Measurements from ENCODE around the gene GRIK3.

The GRIK3 gene

DNA sequence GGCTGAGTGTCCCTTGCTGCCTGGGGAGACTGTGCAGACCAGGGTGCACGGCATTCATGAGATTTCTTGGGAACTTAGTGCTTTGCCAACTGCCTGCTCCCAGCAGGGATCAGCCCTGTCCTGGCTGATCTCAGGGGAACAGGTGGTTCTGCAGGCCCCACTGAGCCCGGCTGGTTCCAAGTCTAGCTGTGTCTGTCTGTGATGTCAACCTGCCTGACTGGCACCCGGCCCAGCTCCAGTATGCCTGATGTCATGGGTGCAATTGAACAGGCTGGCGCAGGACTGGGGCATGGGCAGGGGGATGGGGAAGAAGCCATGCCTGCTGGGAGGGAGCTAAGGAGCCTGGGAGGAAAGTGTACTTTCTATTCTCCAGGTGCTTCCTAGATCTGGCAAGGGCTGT is 227.1 kb downstream of the GRIK3 start:
- DNase-seq, result no peak

DNA sequence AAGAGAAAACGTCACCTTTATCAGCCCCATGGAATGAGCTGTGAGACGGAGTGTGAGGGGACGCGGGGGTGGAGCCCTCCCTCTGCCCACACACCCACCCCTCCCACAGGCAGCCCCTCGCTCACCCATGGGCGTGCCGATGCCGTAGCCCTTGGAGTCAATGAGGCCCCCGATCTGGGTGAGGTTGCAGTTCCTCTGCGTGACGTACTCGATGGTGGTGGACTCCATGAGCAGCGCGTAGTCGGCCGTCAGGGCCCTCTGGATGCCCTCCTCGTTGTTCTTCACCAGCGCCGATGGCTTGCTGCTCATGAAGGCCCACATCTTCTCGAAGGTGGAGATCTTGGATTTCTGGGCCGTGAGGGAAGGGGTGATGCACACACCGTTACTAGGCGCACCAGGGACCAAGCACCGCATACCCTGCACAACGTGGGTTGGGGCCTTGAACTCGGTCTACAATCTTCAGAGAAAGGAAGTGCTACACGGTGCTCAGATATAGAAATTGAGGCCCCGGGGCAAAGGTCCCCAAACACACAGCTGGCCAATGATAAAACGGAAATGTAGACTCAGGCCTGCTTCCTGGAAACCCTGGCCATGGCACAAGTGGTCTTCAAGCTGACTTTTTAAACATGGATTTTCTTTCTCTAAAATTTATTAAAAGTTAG is 228.2 kb downstream of the GRIK3 start:
- DNase-seq, result no peak

DNA sequence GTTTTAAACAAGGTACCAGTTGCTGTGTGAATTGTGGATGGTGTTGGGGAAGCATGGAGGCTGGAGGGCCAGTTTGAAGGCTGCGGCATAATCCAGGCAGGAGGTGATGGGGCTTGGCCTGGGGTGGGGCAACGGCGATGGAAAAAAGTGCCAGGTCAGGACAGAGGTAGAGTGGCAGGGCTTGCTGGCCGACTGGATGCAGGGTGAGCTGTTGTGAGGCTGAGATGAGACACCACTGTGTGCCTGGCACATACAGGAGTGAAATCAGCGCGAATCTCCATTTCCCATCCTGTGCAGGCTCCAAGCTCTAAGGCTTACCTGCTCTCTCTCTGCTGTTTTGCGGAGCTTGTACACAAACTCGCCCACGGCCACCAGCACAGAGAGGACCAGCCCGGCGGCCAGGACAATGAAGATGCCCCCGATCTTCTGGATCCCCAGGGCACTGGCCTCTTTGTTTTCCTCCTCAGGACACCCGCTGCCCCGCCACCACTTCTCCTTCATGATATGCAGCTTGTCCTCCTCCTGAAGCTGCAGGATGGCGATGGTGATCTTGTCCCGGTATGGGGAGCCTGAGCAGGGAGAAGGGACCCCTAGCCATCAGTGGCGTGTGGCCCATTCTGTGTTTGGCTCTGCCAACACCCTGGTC is 229.5 kb downstream of the GRIK3 start:
- DNase-seq, result no peak

DNA sequence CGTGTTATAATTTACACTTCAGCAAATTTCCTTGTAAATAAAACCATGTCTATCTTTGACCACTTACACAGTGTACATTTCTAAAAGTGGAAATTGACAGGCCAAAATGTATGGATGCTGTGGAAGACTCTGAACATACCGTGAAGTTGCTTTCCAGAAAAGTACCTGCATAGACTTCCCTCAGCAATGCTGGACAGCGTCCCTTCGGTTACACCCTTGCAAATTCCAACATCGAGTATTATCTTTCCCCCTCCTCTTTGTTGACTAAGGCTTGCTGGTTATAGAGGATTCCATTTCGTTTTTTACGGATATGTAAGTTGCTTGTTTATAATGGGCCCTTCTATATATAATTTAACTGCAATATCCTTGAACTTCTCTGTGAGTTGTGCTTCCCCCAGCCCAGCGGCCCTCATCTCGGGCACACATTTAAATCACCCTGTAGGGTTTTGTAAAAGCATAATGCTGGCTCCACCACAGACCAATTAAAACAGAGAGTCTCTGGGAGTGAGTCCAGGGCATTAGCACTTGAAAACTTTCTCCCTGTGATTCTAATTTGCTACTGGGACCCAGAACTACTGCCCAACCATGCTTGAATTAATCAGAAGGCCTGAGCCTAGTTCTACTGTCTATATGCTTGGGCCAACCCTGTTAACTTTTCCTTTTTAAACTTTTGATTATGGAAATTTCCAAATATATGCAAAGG is 230.3 kb downstream of the GRIK3 start:
- DNase-seq, result no peak

DNA sequence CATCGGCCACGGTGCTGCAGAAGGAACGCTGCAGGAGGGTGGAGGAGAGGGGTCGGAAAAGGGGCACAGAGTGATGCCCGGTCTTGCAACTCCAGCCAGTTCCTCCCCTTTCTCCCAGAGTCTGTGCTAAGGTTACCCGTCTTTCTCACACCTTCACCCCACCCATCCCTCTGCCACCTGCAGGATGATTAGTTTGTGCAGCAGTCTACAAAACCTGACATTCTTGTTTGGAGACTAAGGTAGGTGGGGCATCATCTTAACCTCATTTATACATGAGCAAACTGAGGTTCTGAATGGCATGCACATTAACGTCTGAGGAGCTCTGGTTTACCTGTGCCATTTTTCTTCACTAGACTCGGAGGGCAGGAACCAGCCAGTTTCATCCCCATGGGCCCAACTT is 232.3 kb downstream of the GRIK3 start:
- no peak for DNase-seq

DNA sequence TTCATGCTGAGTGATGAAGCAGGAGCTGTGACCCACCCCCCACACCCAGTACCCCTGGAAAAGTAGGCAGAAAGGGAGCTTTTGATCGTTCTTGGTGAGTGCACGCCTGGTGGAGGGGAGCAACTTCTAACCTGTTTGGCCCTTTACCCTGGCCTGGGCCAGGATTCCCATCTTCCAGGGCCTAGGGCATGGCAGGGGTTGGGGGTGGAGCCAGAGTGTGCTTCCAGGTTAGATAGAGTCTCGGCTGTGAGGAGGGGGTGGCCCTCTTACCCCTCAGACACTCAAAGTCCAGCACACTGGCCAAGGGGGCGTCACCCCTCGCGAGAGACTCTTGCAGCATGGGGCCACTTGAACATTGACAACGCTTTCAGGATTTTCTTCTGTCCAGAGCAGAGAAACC is 236.6 kb downstream of the GRIK3 start:
- DNase-seq, result no peak

DNA sequence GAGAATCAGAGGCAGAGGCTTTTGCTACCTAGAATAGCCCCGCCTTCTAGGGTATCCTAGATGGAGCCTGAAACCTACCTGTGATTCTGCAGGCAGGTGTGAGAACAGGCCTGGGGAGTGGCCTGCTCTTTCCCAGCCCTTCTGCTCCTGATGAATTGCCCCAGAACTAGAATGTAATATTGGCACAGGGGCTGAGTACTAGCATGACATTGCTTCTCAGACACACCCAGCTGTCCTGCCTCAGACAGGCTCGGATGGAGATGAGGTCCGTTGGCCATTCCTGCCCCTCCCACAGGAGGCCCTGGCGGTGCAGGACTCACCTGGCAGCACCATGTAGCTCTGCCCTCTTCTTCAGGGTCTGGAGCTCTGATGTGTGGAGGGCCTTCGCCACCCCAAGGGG is 237.6 kb downstream of the GRIK3 start:
- no peak for DNase-seq

DNA sequence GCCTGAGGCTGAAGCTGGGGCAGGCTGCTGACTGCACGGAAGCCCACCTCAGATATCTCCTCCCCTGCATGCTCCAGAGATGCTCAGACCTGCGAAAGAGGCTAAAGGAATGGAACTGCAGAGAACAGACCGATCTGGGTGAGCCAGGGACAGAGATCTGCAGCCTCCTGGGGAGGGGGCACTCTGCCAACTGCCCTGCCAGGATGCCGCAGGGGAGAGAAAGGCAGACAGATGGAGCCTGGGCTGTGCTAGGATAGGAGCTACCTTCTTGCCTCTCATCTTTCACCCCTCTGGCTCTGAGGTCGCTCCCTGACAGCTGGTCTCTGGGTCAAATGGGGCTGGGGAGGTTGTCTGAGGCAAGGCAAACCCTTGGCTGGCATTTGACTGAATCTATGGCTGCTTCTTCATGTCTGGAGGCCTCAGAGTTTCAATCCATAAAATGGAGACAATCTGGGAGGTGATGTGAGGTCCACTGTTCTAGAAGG is 238.2 kb downstream of the GRIK3 start:
- DNase-seq, result no peak

DNA sequence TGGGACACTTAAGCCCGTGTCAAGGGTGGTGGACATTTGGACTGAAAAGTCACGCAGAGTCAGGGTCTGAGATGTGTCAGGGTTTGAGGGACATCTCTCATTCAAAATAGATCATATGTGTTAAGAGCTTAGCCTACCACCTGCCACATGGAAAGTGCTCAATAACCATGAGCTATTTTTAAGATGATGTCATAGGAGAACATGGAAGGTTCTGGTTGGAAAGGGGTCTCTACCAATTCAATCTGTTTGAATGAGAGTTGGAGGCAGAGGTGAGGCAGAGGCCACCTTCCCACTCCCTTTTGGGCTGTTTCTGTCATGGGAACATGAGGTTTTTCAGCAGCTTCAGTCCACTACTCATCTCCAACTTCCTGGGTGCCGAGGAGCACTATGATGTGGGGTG is 239.9 kb downstream of the GRIK3 start:
- no peak for DNase-seq

DNA sequence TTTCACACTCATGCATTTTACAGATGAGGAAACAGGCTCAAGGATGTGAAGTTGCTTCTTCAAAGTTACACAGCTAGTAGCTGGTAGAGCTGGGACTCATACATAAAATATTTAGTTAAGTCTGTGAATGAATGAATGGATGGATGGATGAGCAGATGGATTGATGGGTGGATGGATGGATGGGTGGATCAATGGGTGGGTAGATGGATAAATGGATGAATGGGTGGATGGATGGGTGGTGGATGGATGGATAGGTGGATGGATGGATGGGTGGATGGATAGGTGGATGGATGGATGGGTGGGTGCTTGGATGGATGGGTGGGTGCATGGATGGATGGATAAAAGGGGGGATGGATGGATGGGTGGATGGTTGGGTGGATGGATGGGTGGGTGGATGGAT is 240.9 kb downstream of the GRIK3 start:
- DNase-seq, result no peak

DNA sequence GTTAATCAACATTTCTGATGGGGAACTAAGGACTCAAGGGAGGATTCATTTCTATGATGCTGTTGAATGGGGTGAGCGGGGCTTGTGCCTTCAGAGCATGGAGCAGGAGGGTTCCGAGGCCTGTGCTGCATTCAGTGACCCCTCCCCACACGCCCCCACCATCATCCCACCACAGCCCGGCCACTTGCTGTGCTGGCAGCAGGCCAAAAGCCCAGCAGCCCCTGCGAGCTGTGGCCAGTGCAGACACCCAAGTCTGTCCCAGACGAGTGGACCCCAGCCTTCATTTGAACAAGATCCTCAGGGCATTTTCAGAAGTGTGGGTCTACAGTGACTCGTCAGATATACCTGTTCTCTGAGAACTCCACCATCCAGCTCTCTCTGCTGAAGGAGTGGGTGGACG is 242.0 kb downstream of the GRIK3 start:
- DNase-seq, result no peak

DNA sequence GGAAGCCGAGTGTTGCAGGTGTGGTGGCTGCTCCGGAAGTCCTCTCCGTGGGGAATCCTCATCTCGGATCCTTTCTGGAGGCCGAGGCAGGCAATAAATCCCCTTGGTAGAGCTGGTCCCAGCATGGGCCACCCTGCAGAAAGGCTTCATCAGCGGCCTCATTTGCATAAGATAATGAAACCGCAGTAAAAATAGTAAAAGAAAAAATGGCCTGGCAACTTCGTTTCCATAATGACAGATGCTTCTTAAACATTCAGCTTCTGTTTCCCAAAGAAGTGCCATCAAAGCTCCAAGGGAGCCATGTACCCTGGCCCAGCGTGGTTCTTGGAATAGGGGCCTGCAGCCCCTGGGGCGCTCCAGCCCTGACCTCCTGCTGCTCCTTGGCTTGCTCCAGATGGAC is 244.1 kb downstream of the GRIK3 start:
- no peak for DNase-seq

DNA sequence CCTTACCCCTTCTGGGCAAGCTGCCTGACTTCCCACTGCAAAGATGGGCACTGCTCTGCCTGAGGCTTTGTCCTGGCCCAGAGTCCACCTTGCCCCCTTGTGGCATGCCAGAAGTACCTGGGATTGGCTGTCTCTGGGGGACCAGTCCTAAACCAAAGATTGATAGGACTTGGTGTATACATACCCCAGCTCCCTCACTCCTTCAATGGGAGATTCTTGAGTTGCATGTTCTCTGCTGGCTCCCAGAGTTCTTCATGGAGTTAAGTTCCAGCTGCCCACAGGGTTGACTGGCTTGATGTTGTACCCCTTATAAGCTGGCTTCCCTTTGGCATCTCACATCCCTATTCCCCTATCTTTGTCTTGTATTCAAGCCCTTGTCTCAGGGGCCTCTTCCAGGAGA is 244.8 kb downstream of the GRIK3 start:
- no peak for DNase-seq

DNA sequence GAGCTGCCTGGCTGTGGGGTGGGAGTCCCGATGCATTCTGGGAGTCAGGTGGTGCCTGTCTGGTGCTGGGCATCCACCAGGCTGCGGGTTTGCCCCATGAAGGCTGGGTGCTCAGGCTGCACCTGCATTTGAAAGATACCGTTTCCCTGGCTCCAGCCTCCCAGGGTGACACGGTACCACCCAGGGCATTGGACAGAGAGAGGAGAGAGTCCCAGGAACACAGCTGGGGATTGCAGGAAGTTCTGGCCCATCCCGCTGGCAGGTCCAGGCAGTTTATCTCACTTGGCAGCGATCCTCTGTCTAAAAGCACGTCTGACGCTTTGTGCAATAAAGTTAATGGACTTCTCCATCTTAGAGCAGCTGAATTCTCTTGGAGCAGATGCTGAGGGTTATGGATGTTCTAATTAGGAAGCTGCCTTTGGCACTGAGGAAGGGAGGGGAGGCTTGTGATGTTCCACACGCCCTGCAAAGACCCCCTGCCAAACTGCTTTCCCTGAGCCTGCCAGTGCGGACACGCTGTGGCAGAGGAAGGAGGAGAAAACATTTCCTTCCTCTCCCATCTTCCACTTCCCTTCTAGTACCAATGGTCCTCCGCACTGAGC is 246.9 kb downstream of the GRIK3 start:
- no peak for DNase-seq

DNA sequence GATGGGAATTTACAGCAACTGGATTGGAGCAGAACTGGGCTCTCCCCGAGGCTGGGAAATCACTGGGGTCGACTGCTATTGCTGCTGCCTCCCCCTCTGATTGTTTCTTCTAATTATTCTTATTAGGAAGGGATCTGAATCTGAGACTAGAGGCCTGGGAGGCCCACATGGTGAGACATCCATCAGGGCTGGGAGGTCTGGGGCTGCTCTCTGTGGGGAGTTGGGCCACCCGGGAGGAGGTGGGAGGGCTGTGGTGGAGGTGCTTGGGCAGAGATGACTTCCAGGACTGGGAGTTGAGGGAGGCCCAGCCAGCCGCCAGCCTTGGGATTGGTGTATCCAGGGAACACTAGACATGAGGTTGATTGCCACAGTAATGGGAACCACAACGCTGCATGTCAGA is 247.9 kb downstream of the GRIK3 start:
- no peak for DNase-seq

DNA sequence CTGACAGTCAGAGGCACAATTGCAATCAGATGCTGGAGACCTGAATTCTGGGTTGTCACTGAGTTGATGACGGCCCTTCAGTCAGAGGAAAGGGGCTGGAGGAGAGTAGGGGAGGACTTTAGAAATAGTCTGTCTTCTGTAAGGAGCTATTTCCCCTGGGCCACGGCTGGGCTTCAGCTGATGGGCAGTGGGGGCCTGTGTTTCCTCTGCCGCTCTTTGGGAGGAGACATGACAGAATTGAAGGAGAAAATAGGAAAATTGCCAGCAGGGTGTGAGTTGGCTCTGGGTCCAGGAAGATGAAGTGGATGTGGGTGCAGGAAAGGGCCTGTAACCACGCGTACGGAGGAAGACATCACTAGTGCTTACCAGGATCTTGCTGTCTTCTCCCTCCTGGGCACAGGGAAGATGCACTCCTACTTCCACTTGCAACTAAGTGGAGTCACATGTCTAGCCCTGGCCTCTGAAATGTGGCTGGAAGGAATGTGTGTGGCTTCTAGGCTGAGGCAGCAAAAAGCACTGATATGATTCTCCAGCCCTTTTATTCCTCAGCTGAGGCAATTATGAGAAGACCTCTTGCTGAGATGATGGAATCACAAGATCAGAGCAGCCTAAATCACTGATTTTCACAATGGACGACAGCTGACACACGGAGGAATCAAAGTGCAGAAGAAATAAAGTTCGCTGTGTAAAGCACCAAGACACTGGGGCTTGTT is 250.0 kb downstream of the GRIK3 start:
- no peak for DNase-seq

DNA sequence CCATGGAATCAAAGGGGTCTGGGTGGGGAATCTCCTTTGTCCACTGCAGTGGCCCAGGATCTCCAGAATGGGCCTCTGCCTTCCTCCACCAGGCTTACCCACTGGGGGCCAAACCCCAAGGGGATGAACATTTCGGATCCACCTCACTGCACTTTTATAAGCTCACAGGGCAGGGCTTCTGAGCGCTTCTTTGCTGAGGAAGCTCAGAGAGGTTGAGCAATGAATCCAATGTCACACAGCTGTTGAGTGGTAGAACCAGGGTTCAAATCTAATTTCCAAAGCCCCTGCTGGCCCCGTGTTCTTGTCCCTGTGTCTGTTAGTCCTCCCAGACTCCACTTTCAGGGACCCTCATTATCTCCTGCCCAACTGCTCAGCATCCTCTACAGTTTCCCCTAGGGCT is 250.8 kb downstream of the GRIK3 start:
- DNase-seq, result no peak

DNA sequence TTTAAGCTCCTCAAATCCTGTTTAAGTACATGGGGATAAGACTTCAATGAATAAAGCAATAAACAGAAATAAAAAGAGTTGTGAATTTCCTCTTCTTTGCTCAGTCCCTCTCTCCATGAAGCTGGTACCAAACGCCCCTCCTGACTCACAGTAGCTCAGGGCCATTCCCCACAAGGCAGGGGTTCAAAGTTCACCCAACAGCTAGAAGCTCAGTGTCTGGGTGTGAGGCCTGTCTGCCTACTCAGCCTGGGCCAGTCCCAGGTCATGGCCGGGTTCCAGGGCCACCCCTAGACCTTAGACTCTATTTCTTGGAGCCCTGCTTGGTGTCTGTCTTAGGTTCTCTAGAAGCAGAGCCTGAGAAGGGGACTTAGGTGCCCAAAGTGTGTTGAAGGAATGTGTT is 251.5 kb downstream of the GRIK3 start:
- DNase-seq, result no peak

DNA sequence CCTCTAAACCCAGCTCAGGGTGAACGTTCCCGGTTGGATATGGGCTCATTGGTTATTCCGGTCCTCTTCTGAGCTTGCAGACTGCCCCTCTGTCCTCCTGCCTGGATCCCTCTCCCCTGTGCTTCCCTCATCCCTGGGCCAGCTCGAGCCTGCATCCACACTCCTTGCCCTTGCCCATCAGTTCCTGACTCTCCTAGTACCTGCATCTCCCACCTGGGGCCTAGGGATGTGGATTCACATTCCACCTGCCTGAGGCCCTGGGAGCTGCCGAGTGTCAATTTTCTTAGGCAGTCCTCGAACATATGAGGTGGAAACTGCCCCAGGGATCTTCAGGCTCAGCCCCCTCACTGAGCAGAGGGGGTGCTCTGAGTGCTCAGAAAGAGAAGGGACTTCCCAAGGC is 252.2 kb downstream of the GRIK3 start:
- DNase-seq, result no peak

DNA sequence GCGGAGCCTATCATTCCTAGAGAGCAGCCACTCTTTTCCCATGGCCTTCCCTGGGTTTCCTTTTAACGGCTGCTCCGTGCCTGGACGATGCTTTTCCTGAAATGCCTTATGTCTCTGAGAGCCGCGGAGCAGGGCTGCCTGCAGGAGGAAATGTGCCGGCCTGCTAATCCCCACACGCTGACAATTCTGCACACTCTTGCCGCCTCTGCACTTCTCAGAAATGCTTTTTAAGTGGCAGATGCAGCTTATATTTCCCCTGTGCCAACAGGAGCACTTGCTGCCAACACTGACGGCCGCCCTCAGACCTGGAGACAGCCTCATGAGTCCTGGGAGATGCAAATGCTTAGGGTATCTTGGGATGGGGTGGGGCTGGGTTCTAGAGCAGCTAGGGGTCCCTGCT is 253.2 kb downstream of the GRIK3 start:
- DNase-seq, result no peak

DNA sequence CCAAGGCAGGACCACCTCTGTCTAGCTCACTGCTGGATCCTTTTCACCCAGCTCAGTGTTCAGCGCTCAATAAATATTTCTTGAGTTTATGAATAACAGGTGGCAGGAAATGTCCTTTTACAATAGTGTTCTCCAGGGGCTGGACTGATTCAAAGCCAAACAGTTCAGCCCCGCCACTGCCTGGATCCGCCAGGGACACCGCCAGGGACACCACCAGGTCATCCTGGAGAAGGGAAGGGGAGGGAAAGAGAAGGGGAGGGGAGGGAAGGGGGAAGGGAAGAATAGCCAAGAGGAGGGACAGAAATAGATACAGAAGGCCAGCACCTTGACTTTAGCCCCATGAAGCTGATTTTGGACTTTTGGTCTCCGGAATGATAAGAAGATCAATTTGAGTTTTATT is 255.6 kb downstream of the GRIK3 start:
- no peak for DNase-seq

DNA sequence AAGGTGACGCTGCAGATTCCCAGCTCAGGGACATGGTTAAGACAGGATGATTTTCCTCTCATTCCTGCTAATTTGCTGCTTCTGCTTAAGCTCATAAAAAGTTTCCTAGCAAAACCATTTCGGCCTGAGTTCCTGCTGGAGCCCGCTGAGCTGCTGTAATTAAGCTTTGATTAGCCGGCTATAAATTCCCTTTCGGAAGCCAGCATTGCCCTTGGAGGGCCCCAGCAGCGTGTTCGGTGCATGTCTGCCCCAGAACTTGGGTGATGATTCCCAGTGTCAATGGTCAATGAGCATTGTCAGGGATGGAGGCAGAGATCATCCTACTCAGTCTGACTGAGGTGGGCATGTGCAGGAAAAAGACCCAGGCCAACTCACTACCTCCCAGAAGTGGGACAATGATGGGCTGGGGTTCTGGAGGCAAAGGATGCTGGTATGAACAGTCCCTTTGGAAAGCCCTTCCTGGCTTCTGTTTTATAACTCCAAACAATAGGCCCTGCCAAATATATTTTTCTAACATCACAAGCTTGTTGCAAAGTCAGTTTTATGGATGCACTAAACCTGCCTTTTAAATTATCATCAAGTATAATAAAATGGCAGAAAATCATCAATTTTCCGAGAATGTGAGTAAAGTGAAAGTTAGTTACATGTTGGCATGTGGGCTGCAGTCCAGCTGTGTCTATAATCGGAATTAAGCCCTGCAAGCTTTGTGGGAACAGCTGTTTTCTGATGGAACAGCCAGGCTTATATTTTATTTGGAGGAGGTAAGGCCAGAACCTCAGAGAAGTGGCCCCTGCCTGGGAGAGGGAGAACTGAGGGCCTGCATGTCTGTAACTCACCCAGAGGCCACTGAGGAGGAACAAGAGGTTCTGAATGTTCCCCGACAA is 257.1 kb downstream of the GRIK3 start:
- DNase-seq, result no peak
